Mesendoderm (in vitro differentiated cells): Measurements from ENCODE around the gene PCDHB12.
"Not testable (repeated sequence)": the region's sequence is repeated elsewhere in the genome, so short reads cannot be mapped to it uniquely, and the experiment has no call there.

ENCODE experiments used
- DNase-seq: peaks from one replicate; pipeline ENCODE4 v3.0.0; 2013
- H2AK5ac ChIP-seq: 2 replicates; pipeline ENCODE4 v1.6.1; 2013; ENCODE audit warnings: low read length, inconsistent platforms
- H2BK120ac ChIP-seq: 2 replicates; pipeline ENCODE4 v1.6.1; 2013; ENCODE audit warnings: low read depth, mild to moderate bottlenecking, low read length, moderate library complexity, mixed read lengths
- H2BK15ac ChIP-seq: replicated peaks from 2 replicates; pipeline ENCODE4 v1.6.1; 2013; ENCODE audit warnings: low read depth, mild to moderate bottlenecking, moderate library complexity
- H2BK5ac ChIP-seq: 2 replicates; pipeline ENCODE4 v1.6.1; 2013; ENCODE audit warnings: low read length, inconsistent platforms
- H3K18ac ChIP-seq: 2 replicates; pipeline ENCODE4 v1.6.1; 2013; ENCODE audit warnings: mild to moderate bottlenecking, low read length, mixed read lengths
- H3K23ac ChIP-seq: one replicate; pipeline ENCODE4 v1.6.1; 2013; ENCODE audit warnings: low read length
- H3K27ac ChIP-seq: 2 replicates; pipeline ENCODE4 v1.5.1; 2013; ENCODE audit warnings: low read depth, mild to moderate bottlenecking, inconsistent platforms, low read length, moderate library complexity
- H3K27me3 ChIP-seq: 2 replicates; pipeline ENCODE4 v1.6.1; 2013; ENCODE audit warnings: low read length, control low read depth, mild to moderate bottlenecking, inconsistent platforms; ENCODE audit not compliant: insufficient read depth, poor library complexity
- H3K36me3 ChIP-seq: 2 replicates; pipeline ENCODE4 v1.6.1; 2013; ENCODE audit warnings: low read length, inconsistent platforms; ENCODE audit not compliant: control insufficient read depth, insufficient read depth
- H3K4ac ChIP-seq: one replicate; pipeline ENCODE4 v1.6.1; 2013; ENCODE audit warnings: low read depth, mild to moderate bottlenecking, low read length, moderate library complexity
- H3K4me1 ChIP-seq: 2 replicates; pipeline ENCODE4 v1.6.1; 2013; ENCODE audit warnings: low read depth, low read length, inconsistent platforms; ENCODE audit not compliant: control insufficient read depth
- H3K4me2 ChIP-seq: 2 replicates; pipeline ENCODE4 v1.6.1; 2013; ENCODE audit warnings: low read length
- H3K4me3 ChIP-seq: 2 replicates; pipeline ENCODE4 v1.5.1; 2013; ENCODE audit warnings: mild to moderate bottlenecking, low read length
- H3K56ac ChIP-seq: one replicate; pipeline ENCODE4 v1.6.1; 2013; ENCODE audit warnings: low read length
- H3K79me1 ChIP-seq: 2 replicates; pipeline ENCODE4 v1.6.1; 2013; ENCODE audit warnings: low read length, inconsistent platforms
- H3K79me2 ChIP-seq: 2 replicates; pipeline ENCODE4 v1.6.1; 2013; ENCODE audit warnings: mild to moderate bottlenecking, low read length; ENCODE audit not compliant: control insufficient read depth, insufficient read depth
- H3K9ac ChIP-seq: 2 replicates; pipeline ENCODE4 v1.6.1; 2013; ENCODE audit warnings: low read length, inconsistent platforms
- H4K5ac ChIP-seq: one replicate; pipeline ENCODE4 v1.6.1; 2013; ENCODE audit warnings: low read length
- H4K8ac ChIP-seq: one replicate; pipeline ENCODE4 v1.6.1; 2013; ENCODE audit warnings: low read depth, mild to moderate bottlenecking, control low read depth, low read length, moderate library complexity
- WGBS: extraction: QIAGEN DNeasy Blood & Tissue Kit; methylation state at CpG from one replicate; pipeline ENCODE4 v1.1.7; 2013; ENCODE audit warnings: low lambda C conversion rate, missing lambda C conversion rate; ENCODE audit not compliant: insufficient coverage; ENCODE audit errors: extremely low coverage; 5-methylcytosine and 5-hydroxymethylcytosine counted together

The PCDHB12 gene

DNA sequence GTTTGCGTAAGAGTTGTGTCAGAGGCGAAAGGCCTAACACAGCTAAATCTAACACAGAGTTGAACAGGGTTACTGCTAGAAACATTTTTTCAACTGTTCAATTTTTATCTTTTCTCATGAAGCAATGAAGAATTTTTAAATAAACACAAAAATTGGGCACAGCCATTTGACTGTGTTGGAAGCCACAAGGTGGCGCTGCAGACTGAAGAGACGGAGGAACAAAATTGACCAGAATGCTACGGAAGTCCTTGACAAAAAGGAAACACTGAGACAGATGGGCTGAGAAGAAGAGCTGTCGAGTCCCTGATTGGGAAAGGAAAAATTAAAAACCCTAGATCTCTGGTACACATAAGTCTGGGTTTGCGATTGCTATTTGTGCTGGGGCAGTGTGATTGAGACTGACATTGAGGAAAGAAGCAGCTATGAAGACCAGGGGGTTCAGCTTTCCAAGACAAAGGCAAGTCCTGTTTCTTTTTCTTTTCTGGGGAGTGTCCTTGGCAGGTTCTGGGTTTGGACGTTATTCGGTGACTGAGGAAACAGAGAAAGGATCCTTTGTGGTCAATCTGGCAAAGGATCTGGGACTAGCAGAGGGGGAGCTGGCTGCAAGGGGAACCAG lies 21.5 kb upstream of the PCDHB12 start, which contains the start of gene PCDHB9:
TSS of gene PCDHB9 (plus strand) at position 265 of the 616 bp plus-strand sequence. CDS start at position 423, 158 bp downstream.
- H2BK120ac ChIP-seq = no peak within 1 kb of the TSS
- H3K56ac ChIP-seq = no peak within 1 kb of the TSS
- peak within 1 kb of the TSS; percentile 30 for H3K18ac ChIP-seq
- no peak within 1 kb of the TSS for H3K23ac ChIP-seq
- no peaks in the 10 kb centered on the region for H3K27me3 ChIP-seq
- no peaks in the 10 kb centered on the region for H3K36me3 ChIP-seq
- H4K5ac ChIP-seq = no peak within 1 kb of the TSS
- no peak within 1 kb of the TSS for H2AK5ac ChIP-seq
- no CpG with 5 or more reads among the region's 9 CpGs for WGBS
- H3K79me2 ChIP-seq = no peaks in the 10 kb centered on the region
- H3K27ac ChIP-seq = no peak within 1 kb of the TSS
- H3K4ac ChIP-seq = no peak within 1 kb of the TSS
- H2BK15ac ChIP-seq = no peak within 1 kb of the TSS
- H3K4me2 ChIP-seq = no peak within 1 kb of the TSS
- no peak within 1 kb of the TSS for H2BK5ac ChIP-seq
- peak within 1 kb of the TSS; percentile 39 for H4K8ac ChIP-seq
- no peak within 1 kb of the TSS for H3K4me3 ChIP-seq
- H3K79me1 ChIP-seq = no peaks in the 10 kb centered on the region
- H3K4me1 ChIP-seq = no peaks in the 10 kb centered on the region
- DNase-seq = peak; percentile 73
- H3K9ac ChIP-seq = peak within 1 kb of the TSS; percentile 8

DNA sequence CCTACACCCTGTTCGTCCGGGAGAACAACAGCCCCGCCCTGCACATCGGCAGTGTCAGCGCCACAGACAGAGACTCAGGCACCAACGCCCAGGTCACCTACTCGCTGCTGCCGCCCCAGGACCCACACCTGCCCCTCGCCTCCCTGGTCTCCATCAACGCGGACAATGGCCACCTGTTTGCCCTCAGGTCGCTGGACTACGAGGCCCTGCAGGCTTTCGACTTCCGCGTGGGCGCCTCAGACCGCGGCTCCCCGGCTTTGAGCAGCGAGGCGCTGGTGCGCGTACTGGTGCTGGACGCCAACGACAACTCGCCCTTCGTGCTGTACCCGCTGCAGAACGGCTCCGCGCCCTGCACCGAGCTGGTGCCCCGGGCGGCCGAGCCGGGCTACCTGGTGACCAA lies 19.8 kb upstream of the PCDHB12 start:
- H2AK5ac ChIP-seq, H3K27me3 ChIP-seq, H3K36me3 ChIP-seq, H3K4ac ChIP-seq, H3K4me2 ChIP-seq, H3K56ac ChIP-seq, H3K79me1 ChIP-seq, DNase-seq, H3K9ac ChIP-seq, H3K4me3 ChIP-seq, H3K4me1 ChIP-seq, H3K27ac ChIP-seq, H4K8ac ChIP-seq, H3K18ac ChIP-seq, H2BK15ac ChIP-seq, H2BK5ac ChIP-seq, H2BK120ac ChIP-seq, H3K79me2 ChIP-seq, H3K23ac ChIP-seq, H4K5ac ChIP-seq: not testable (repeated sequence)
- no CpG with 5 or more reads among the region's 37 CpGs for WGBS

- no CpG with 5 or more reads among the region's 35 CpGs for WGBS
These were observed 19.4 kb upstream of the PCDHB12 start for GRCh38 chr5:141189131-141189530.

DNA sequence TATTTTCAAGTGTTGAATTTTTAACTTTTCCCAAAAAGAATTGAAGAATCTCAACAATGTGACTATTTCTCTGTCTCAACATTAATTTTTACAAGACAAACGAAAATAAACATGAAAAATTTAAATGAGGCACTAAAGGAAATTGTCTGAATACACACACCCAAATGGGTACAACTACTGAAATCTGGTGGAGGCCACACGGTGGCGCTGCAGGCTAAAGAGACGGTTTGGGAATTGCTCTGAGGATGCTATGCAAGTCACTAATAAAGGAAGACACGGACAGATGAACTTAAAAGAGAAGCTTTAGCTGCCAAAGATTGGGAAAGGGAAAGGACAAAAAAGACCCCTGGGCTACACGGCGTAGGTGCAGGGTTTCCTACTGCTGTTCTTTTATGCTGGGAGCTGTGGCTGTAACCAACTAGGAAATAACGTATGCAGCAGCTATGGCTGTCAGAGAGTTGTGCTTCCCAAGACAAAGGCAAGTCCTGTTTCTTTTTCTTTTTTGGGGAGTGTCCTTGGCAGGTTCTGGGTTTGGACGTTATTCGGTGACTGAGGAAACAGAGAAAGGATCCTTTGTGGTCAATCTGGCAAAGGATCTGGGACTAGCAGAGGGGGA lies 16.3 kb upstream of the PCDHB12 start, which contains the start of gene PCDHB10:
TSS of gene PCDHB10 (plus strand) at position 244 of the 616 bp plus-strand sequence. CDS start at position 444, 200 bp downstream.
- Histone ChIP-seq H2BK120ac (no peak within 1 kb of the TSS), H4K5ac (no peak within 1 kb of the TSS), H2AK5ac (no peak within 1 kb of the TSS), H3K36me3 (no peaks in the 10 kb centered on the region), H3K23ac (no peak within 1 kb of the TSS), H3K4me3 (no peak within 1 kb of the TSS), H3K4me1 (no peaks in the 10 kb centered on the region), H3K27me3 (no peaks in the 10 kb centered on the region), H2BK5ac (no peak within 1 kb of the TSS), H3K27ac (no peak within 1 kb of the TSS), H3K79me1 (no peaks in the 10 kb centered on the region), H3K18ac (no peak within 1 kb of the TSS), H3K79me2 (no peaks in the 10 kb centered on the region), H3K9ac (no peak within 1 kb of the TSS), H3K4ac (no peak within 1 kb of the TSS), H2BK15ac (no peak within 1 kb of the TSS), H4K8ac (no peak within 1 kb of the TSS), H3K56ac (peak within 1 kb of the TSS; percentile 6), H3K4me2 (peak within 1 kb of the TSS; percentile 5)
- DNase-seq = peak; percentile 78
- WGBS = no CpG with 5 or more reads among the region's 10 CpGs

More at GRCh38 chr5:141189131-141189530, 19.4 kb upstream of the PCDHB12 start:
- H3K4me1 ChIP-seq, H3K79me1 ChIP-seq, H4K5ac ChIP-seq, H3K23ac ChIP-seq, H3K27ac ChIP-seq, H3K56ac ChIP-seq, H3K4me3 ChIP-seq, H3K36me3 ChIP-seq, H3K27me3 ChIP-seq, H3K18ac ChIP-seq, H3K4ac ChIP-seq, H2AK5ac ChIP-seq, H3K79me2 ChIP-seq, H3K9ac ChIP-seq, H3K4me2 ChIP-seq, H2BK5ac ChIP-seq, DNase-seq, H4K8ac ChIP-seq, H2BK15ac ChIP-seq, H2BK120ac ChIP-seq: not testable (repeated sequence)

GRCh38 chr5:141194332-141194731 lies 14.2 kb upstream of the PCDHB12 start:
- H4K5ac ChIP-seq, H3K4ac ChIP-seq, H2BK5ac ChIP-seq, H2BK15ac ChIP-seq, H3K9ac ChIP-seq, H3K4me1 ChIP-seq, H3K56ac ChIP-seq, H2AK5ac ChIP-seq, H3K79me2 ChIP-seq, H4K8ac ChIP-seq, H2BK120ac ChIP-seq, H3K4me2 ChIP-seq, H3K4me3 ChIP-seq, H3K18ac ChIP-seq, H3K27me3 ChIP-seq, H3K27ac ChIP-seq, H3K36me3 ChIP-seq, H3K79me1 ChIP-seq, H3K23ac ChIP-seq, DNase-seq: not testable (repeated sequence)
- no CpG with 5 or more reads among the region's 37 CpGs for WGBS
